ENCODE results near the gene S1PR5. TPM values are rescaled to one million over a fixed set of nuclear protein-coding genes. Genes with fewer than 3 reads are reported as not detected.

The S1PR5 gene
- total RNA-seq, 4 donors from 2014 or later = not detected

- Histone ChIP-seq H3K9me3 (no peaks in the 10 kb centered on the region), H3K36me3 (no peaks in the 10 kb centered on the region), H3K27ac (replicated peaks in 1 of 4) (no peak overlapping the region), H3K4me3 (peak overlapping the region in 1 of 4 donors; percentile 5), H3K4me1 (peaks cover 24 to 41% (median 31%) of the 10 kb centered on the region in 4 donors), H3K27me3 (peaks cover 3 to 100% (median 60%) of the 10 kb centered on the region in 4 donors)
- TF ChIP-seq EP300 (IDR thresholded peaks at IDR 0.05) = no peak
- TF ChIP-seq POLR2A (IDR thresholded peaks at IDR 0.05; ENCODE audit: low read depth) = no peak
- TF ChIP-seq POLR2AphosphoS5 (IDR thresholded peaks at IDR 0.05) = no peak
- no peak for DNase-seq (ENCODE audit: extremely low spot score)
- intact Hi-C loops (cut with DNase I) = no loop called here
- 14% methylated on average over 9 of the region's 107 CpGs for WGBS
These were observed 2.8 kb downstream of the S1PR5 start for GRCh38 chr19:10514211-10515145.

- no peak overlapping the region for H3K4me3 ChIP-seq
- DNase-seq (ENCODE audit: extremely low spot score) = no peak
- intact Hi-C loops (cut with DNase I) = no loop called here
- no peak overlapping the region for H3K27ac ChIP-seq (replicated peaks in 1 of 4)
- 81% methylated on average over 7 of the region's 7 CpGs for WGBS
- no peak for TF ChIP-seq POLR2A (IDR thresholded peaks at IDR 0.05; ENCODE audit: low read depth)
- TF ChIP-seq CTCF (IDR thresholded peaks at IDR 0.05) = no peak
- no peak for TF ChIP-seq EP300 (IDR thresholded peaks at IDR 0.05)
- no peak for TF ChIP-seq POLR2AphosphoS5 (IDR thresholded peaks at IDR 0.05)
- no peaks in the 10 kb centered on the region for H3K36me3 ChIP-seq
- H3K27me3 ChIP-seq = peaks cover 3 to 99% (median 50%) of the 10 kb centered on the region in 4 donors
- peaks cover 17 to 33% (median 23%) of the 10 kb centered on the region in 4 donors for H3K4me1 ChIP-seq
- no peaks in the 10 kb centered on the region for H3K9me3 ChIP-seq
These were observed 4.0 kb downstream of the S1PR5 start for GRCh38 chr19:10513223-10513622.

GRCh38 chr19:10510301-10510802 is 6.9 kb downstream of the S1PR5 start:
- Histone ChIP-seq H3K27me3 (peaks cover 0 to 70% (median 30%) of the 10 kb centered on the region in 4 donors), H3K9me3 (no peaks in the 10 kb centered on the region), H3K4me3 (no peak overlapping the region), H3K36me3 (no peaks in the 10 kb centered on the region), H3K4me1 (peaks cover 3 to 21% (median 14%) of the 10 kb centered on the region in 4 donors), H3K27ac (replicated peaks in 1 of 4) (no peak overlapping the region)
- intact Hi-C loops (cut with DNase I) = no loop called here
- 4% methylated on average over 4 of the region's 15 CpGs for WGBS
- TF ChIP-seq POLR2AphosphoS5 (IDR thresholded peaks at IDR 0.05) (no peak), CTCF (IDR thresholded peaks at IDR 0.05) (peak; percentile 23 to 57 (median 38))
- DNase-seq (ENCODE audit: extremely low spot score) = no peak

GRCh38 chr19:10508707-10509106 is 8.5 kb downstream of the S1PR5 start:
- no peak overlapping the region for H3K4me3 ChIP-seq
- H3K36me3 ChIP-seq = no peaks in the 10 kb centered on the region
- intact Hi-C loops (cut with DNase I) = no loop called here
- no peak for TF ChIP-seq POLR2A (IDR thresholded peaks at IDR 0.05; ENCODE audit: low read depth)
- peaks cover 3 to 13% (median 7%) of the 10 kb centered on the region in 4 donors for H3K4me1 ChIP-seq
- WGBS = 82% methylated on average over 3 of the region's 3 CpGs
- no peak for DNase-seq (ENCODE audit: extremely low spot score)
- no peaks in the 10 kb centered on the region for H3K9me3 ChIP-seq
- H3K27ac ChIP-seq (replicated peaks in 1 of 4) = no peak overlapping the region
- peaks cover 0 to 54% (median 13%) of the 10 kb centered on the region in 4 donors for H3K27me3 ChIP-seq

- intact Hi-C loops (cut with DNase I) = no loop called here
- H3K4me3 ChIP-seq = no peak overlapping the region
- WGBS = 84% methylated on average over 16 of the region's 16 CpGs
- H3K27ac ChIP-seq (replicated peaks in 1 of 4) = no peak overlapping the region
- H3K27me3 ChIP-seq = peaks cover 0 to 47% (median 7%) of the 10 kb centered on the region in 4 donors
- peaks cover 6 to 18% (median 12%) of the 10 kb centered on the region in 4 donors for H3K4me1 ChIP-seq
- H3K9me3 ChIP-seq = no peaks in the 10 kb centered on the region
- TF ChIP-seq CTCF (IDR thresholded peaks at IDR 0.05) (no peak), POLR2AphosphoS5 (IDR thresholded peaks at IDR 0.05) (no peak), EP300 (IDR thresholded peaks at IDR 0.05) (no peak), POLR2A (IDR thresholded peaks at IDR 0.05; ENCODE audit: low read depth) (no peak)
- H3K36me3 ChIP-seq = no peaks in the 10 kb centered on the region
- DNase-seq (ENCODE audit: extremely low spot score) = no peak
These were observed 9.2 kb downstream of the S1PR5 start for GRCh38 chr19:10508036-10508435.

All from esophagus muscularis mucosa (tissue), 4 donors.